HEK293 (cell line): ENCODE results near the gene HEATR5B.

ENCODE experiments used
- CTCF ChIA-PET: fragments of 350-600 bp; formaldehyde crosslinking; extraction: SDS; loops from one replicate; lab custom pipeline; 2021; ENCODE audit warnings: antibody characterized with exemption; lab: Yijun Ruan, JAX
- POLR2A ChIA-PET: fragments of 300-600 bp; formaldehyde crosslinking; extraction: SDS; loops from one replicate; lab custom pipeline; 2020; ENCODE audit warnings: antibody characterized with exemption, inconsistent platforms; lab: Yijun Ruan, JAX
- H3K27ac ChIP-seq: fragments of 200-500 bp; sonication (Bioruptor generic); 2 replicates; pipeline ENCODE4 v1.5.1; 2014; ENCODE audit warnings: low read depth, low read length, control low read depth, inconsistent platforms; ENCODE audit errors: extremely low read depth
- H3K36me3 ChIP-seq, 2 experiments: fragments of 200-500 bp in 1 of 2; sonication (Bioruptor generic) in 1 of 2; 1 replicate in 1 of 2; 2 replicates in 1 of 2; pipeline ENCODE4 v1.5.1; 2014 to 2017; ENCODE audit warnings: inconsistent platforms in 2 of 2, low read length in 2 of 2; ENCODE audit not compliant: control insufficient read depth in 2 of 2, insufficient read depth in 1 of 2
- H3K4me1 ChIP-seq: fragments of 200-500 bp; sonication (Bioruptor generic); 2 replicates; pipeline ENCODE4 v1.5.1; 2014; ENCODE audit warnings: mild to moderate bottlenecking, low read length, inconsistent platforms; ENCODE audit not compliant: control insufficient read depth, insufficient read depth
- H3K4me3 ChIP-seq: 2 replicates; pipeline ENCODE4 v1.5.1; 2011; ENCODE audit warnings: low read depth, mild to moderate bottlenecking, control low read depth, low read length, moderate library complexity
- H3K9me3 ChIP-seq: fragments of 200-500 bp; sonication (Bioruptor generic); 2 replicates; pipeline ENCODE4 v1.5.1; 2014; ENCODE audit warnings: low read depth, low read length, inconsistent platforms; ENCODE audit not compliant: control insufficient read depth, insufficient read depth
- FEZF1 ChIP-seq: fragments of 450-650 bp; formaldehyde crosslinking; IDR thresholded peaks from 2 replicates; pipeline ENCODE4 v1.5.1; 2016; ENCODE audit warnings: missing biosample characterization, missing genetic modification characterization
- GLI2 ChIP-seq: fragments of 450-650 bp; formaldehyde crosslinking; IDR thresholded peaks from 2 replicates; pipeline ENCODE4; 2017; ENCODE audit warnings: missing biosample characterization, missing genetic modification characterization, low read depth, borderline replicate concordance
- PATZ1 ChIP-seq: fragments of 450-650 bp; formaldehyde crosslinking; IDR thresholded peaks from 2 replicates; pipeline ENCODE4 v1.5.1; 2016; ENCODE audit warnings: missing biosample characterization, missing genetic modification characterization
- SCRT1 ChIP-seq: fragments of 450-650 bp; formaldehyde crosslinking; IDR thresholded peaks from 2 replicates; pipeline ENCODE4 v1.5.1; 2016; ENCODE audit warnings: missing biosample characterization, missing genetic modification characterization, borderline replicate concordance
- ZBTB6 ChIP-seq: fragments of 450-650 bp; formaldehyde crosslinking; IDR thresholded peaks from 2 replicates; pipeline ENCODE4 v1.5.1; 2017; ENCODE audit warnings: missing biosample characterization, missing genetic modification characterization
- ZFHX2 ChIP-seq: fragments of 450-650 bp; formaldehyde crosslinking; conservative IDR thresholded peaks from 2 replicates; pipeline ENCODE4 v1.5.1; 2016; ENCODE audit warnings: missing biosample characterization, missing genetic modification characterization
- ZIC2 ChIP-seq: fragments of 450-650 bp; formaldehyde crosslinking; IDR thresholded peaks from 2 replicates; pipeline ENCODE4 v1.5.1; 2016; ENCODE audit warnings: missing biosample characterization, missing genetic modification characterization
- ZNF16 ChIP-seq: fragments of 450-650 bp; formaldehyde crosslinking; IDR thresholded peaks from 2 replicates; pipeline ENCODE4 v1.5.1; 2016; ENCODE audit warnings: low read depth, missing biosample characterization, missing genetic modification characterization
- ZNF169 ChIP-seq: fragments of 450-650 bp; formaldehyde crosslinking; IDR thresholded peaks from 2 replicates; pipeline ENCODE4 v1.5.1; 2016; ENCODE audit warnings: missing biosample characterization, missing genetic modification characterization
- ZNF394 ChIP-seq: fragments of 450-650 bp; formaldehyde crosslinking; IDR thresholded peaks from 2 replicates; pipeline ENCODE4 v1.5.1; 2016; ENCODE audit warnings: missing biosample characterization, missing genetic modification characterization, mild to moderate bottlenecking, moderate library complexity, borderline replicate concordance
- ZNF449 ChIP-seq: fragments of 450-650 bp; formaldehyde crosslinking; IDR thresholded peaks from 2 replicates; pipeline ENCODE4 v1.5.1; 2017; ENCODE audit warnings: missing biosample characterization, mild to moderate bottlenecking, missing genetic modification characterization, moderate library complexity
- ZNF488 ChIP-seq: fragments of 450-650 bp; formaldehyde crosslinking; IDR thresholded peaks from 2 replicates; pipeline ENCODE4 v1.5.1; 2016; ENCODE audit warnings: missing biosample characterization, missing genetic modification characterization
- ZNF518A ChIP-seq: fragments of 450-650 bp; formaldehyde crosslinking; conservative IDR thresholded peaks from 2 replicates; pipeline ENCODE4 v1.5.1; 2016; ENCODE audit warnings: low read depth, missing biosample characterization, missing genetic modification characterization
- ZNF521 ChIP-seq: fragments of 450-650 bp; formaldehyde crosslinking; IDR thresholded peaks from 2 replicates; pipeline ENCODE4 v1.5.1; 2017; ENCODE audit warnings: missing biosample characterization, mild to moderate bottlenecking, missing genetic modification characterization
- ZNF549 ChIP-seq: fragments of 450-650 bp; IDR thresholded peaks from 2 replicates; pipeline ENCODE4 v1.5.1; 2018; ENCODE audit warnings: missing biosample characterization, missing genetic modification characterization, mild to moderate bottlenecking, inconsistent platforms, moderate library complexity
- ZNF558 ChIP-seq: fragments of 450-650 bp; formaldehyde crosslinking; IDR thresholded peaks from 2 replicates; pipeline ENCODE4 v1.5.1; 2016; ENCODE audit warnings: missing biosample characterization, missing genetic modification characterization
- ZNF585B ChIP-seq: fragments of 450-650 bp; formaldehyde crosslinking; IDR thresholded peaks from 2 replicates; pipeline ENCODE4 v1.5.1; 2016; ENCODE audit warnings: missing biosample characterization, missing genetic modification characterization
- ZNF610 ChIP-seq: fragments of 450-650 bp; formaldehyde crosslinking; IDR thresholded peaks from 2 replicates; pipeline ENCODE4 v1.5.1; 2016; ENCODE audit warnings: missing biosample characterization, missing genetic modification characterization, borderline replicate concordance
- ZNF76 ChIP-seq: fragments of 450-650 bp; formaldehyde crosslinking; IDR thresholded peaks from 2 replicates; pipeline ENCODE4; 2016; ENCODE audit warnings: low read depth, missing biosample characterization, missing genetic modification characterization, borderline replicate concordance
- ZNF837 ChIP-seq: fragments of 450-650 bp; formaldehyde crosslinking; IDR thresholded peaks from 2 replicates; pipeline ENCODE4 v1.5.1; 2016; ENCODE audit warnings: missing biosample characterization, missing genetic modification characterization
- ZNF843 ChIP-seq: fragments of 450-650 bp; formaldehyde crosslinking; IDR thresholded peaks from 2 replicates; pipeline ENCODE4 v1.5.1; 2016; ENCODE audit warnings: missing biosample characterization, missing genetic modification characterization
- ZSCAN23 ChIP-seq: fragments of 450-650 bp; formaldehyde crosslinking; IDR thresholded peaks from 2 replicates; pipeline ENCODE4 v1.5.1; 2016; ENCODE audit warnings: missing biosample characterization, missing genetic modification characterization

The HEATR5B gene

DNA sequence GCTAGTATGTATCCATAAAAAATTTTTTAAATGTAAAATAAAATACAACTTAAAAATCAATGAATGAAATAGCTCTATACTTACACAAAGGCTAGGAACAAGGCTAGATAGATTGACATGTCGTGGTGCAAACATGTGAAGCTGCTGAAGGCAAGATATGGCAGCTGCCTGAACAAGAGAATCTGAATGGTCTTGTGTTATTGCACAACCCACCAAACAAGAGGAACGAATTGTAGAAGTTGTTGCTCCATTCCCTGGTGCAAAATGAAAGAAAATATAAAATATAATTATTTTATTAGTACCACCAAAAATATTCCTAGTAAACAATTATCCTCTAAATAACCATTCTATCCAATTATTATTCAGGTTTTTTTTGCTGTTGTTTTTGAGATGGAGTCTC, 46.4 kb downstream of the HEATR5B start:
- Histone ChIP-seq H3K4me1 (no peaks in the 10 kb centered on the region), H3K36me3 (peaks cover 12 to 19% of the 10 kb centered on the region in 2 experiments), H3K27ac (no peak overlapping the region), H3K4me3 (no peak overlapping the region), H3K9me3 (no peaks in the 10 kb centered on the region)
- ChIA-PET POLR2A (no interaction called here), CTCF (interaction anchor here (0.6 to 0.9 kb wide), 3 partner anchors 9 to 1499 kb away, joined by 3 to 6 read pairs (median 3); no protein-coding TSS in a partner anchor)
- TF ChIP-seq ZFHX2 (tag by site-specific recombination) (no peak), ZNF837 (tag by site-specific recombination) (no peak), ZNF843 (tag by site-specific recombination) (no peak), FEZF1 (tag by site-specific recombination) (no peak), PATZ1 (tag by site-specific recombination) (no peak), ZNF169 (no peak), ZNF585B (no peak), ZNF549 (no peak)

DNA sequence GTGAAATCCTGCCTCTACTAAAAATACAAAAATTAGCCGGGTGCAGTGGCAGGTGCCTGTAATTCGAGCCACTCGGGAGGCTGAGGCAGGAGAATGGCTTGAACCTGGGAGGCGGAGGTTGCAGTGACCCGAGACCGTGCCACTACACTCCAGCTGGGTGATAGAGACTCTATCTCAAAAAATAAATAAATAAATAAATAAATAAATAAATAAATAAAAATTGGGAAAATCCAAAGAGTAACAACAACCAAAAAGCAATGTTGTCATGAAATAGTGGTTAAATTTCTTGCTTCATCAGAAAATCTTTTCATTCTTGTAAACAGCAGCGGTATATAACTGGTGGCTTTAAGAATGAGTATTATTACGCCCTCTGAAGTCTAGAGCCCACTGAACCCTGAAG, 54.4 kb downstream of the HEATR5B start:
- H3K36me3 ChIP-seq: peaks cover 8 to 29% of the 10 kb centered on the region in 2 experiments
- H3K4me3 ChIP-seq: no peak overlapping the region
- CTCF ChIA-PET: no interaction called here
- H3K9me3 ChIP-seq: no peaks in the 10 kb centered on the region
- no peaks in the 10 kb centered on the region for H3K4me1 ChIP-seq
- POLR2A ChIA-PET: no interaction called here
- H3K27ac ChIP-seq: no peak overlapping the region
- TF ChIP-seq ZBTB6 (tag by site-specific recombination): no peak
- TF ChIP-seq ZNF449 (tag by site-specific recombination): no peak
- no peak for TF ChIP-seq ZNF16 (tag by site-specific recombination)
- no peak for TF ChIP-seq ZNF610 (tag by site-specific recombination)
- TF ChIP-seq ZNF521 (tag by site-specific recombination): no peak
- no peak for TF ChIP-seq ZSCAN23 (tag by site-specific recombination)
- no peak for TF ChIP-seq ZNF488
- no peak for TF ChIP-seq ZNF558 (tag by site-specific recombination)
- no peak for TF ChIP-seq FEZF1 (tag by site-specific recombination)
- no peak; the same call in 1 of the 2 replicates for TF ChIP-seq GLI2 (tag by site-specific recombination)
- no peak for TF ChIP-seq ZIC2 (tag by site-specific recombination)
- peak; percentile 62; the same call in 1 of the 2 replicates for TF ChIP-seq ZNF394
- TF ChIP-seq ZNF76 (tag by site-specific recombination): no peak
- no peak for TF ChIP-seq PATZ1 (tag by site-specific recombination)
- no peak for TF ChIP-seq SCRT1 (tag by site-specific recombination)
- peak; percentile 55; the same call in 1 of the 2 replicates for TF ChIP-seq ZNF518A (tag by site-specific recombination)
